ENCODE measurements around the gene KAT6B. TPM values are rescaled to one million over a fixed set of nuclear protein-coding genes. Genes with fewer than 3 reads are reported as not detected.

KAT6B gene
- polyA plus RNA-seq, 3 donors from 2014 or later: 9.9 to 55.7 (median 20.2) TPM

- Mint-ChIP-seq H3K4me1 (peaks cover 54 to 92% of the 10 kb centered on the region in 2 donors), H3K27me3 (ENCODE audit: low read depth in 3 of 3) (peaks cover 0 to 3% (median 0%) of the 10 kb centered on the region in 3 donors)
These were observed 123.7 kb downstream of the KAT6B start for GRCh38 chr10:74949843-74950765.

DNA sequence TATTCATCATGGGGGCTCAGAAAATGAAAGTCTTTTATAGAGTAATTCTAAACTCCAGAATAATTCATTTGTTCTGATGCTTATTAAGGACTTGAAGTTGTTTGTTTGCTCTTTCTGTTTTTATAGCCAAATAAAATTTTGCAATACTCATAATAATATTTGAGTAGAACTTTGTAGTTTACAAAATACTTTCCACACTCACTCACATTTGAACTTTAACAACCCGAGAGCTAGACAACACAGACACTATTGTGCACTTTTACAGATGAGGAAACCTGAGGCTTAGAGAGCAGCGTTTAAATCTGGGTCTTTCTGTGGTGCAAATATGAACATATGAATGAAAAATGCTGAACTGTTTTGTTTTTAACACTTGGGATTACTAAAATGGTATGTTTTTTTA, 126.8 kb downstream of the KAT6B start:
- Mint-ChIP-seq H3K27me3 (ENCODE audit: low read depth in 3 of 3) (no peaks in the 10 kb centered on the region), H3K9me3 (no peaks in the 10 kb centered on the region), H3K36me3 (peaks cover 0 to 4% (median 0%) of the 10 kb centered on the region in 3 donors), H3K4me3 (no peak overlapping the region), H3K4me1 (peaks cover 42 to 93% of the 10 kb centered on the region in 2 donors), H3K27ac (peak overlapping the region in 2 of 6 donors; percentile 0 to 8)
- no peak for DNase-seq

More at GRCh38 chr10:74949843-74950765, 123.7 kb downstream of the KAT6B start:
- Mint-ChIP-seq H3K9me3 (no peaks in the 10 kb centered on the region), H3K36me3 (peaks cover 0 to 5% (median 0%) of the 10 kb centered on the region in 3 donors), H3K4me3 (no peak overlapping the region), H3K27ac (peak overlapping the region in 2 of 6 donors; percentile 34 to 64)
- no peak for DNase-seq

GRCh38 chr10:74955796-74956195, 129.4 kb downstream of the KAT6B start:
- Mint-ChIP-seq H3K9me3 (no peaks in the 10 kb centered on the region), H3K4me1 (peaks cover 22 to 71% of the 10 kb centered on the region in 2 donors), H3K4me3 (no peak overlapping the region), H3K27ac (no peak overlapping the region), H3K36me3 (peaks cover 0 to 4% (median 0%) of the 10 kb centered on the region in 3 donors), H3K27me3 (ENCODE audit: low read depth in 3 of 3) (no peaks in the 10 kb centered on the region)
- no peak for DNase-seq

DNA sequence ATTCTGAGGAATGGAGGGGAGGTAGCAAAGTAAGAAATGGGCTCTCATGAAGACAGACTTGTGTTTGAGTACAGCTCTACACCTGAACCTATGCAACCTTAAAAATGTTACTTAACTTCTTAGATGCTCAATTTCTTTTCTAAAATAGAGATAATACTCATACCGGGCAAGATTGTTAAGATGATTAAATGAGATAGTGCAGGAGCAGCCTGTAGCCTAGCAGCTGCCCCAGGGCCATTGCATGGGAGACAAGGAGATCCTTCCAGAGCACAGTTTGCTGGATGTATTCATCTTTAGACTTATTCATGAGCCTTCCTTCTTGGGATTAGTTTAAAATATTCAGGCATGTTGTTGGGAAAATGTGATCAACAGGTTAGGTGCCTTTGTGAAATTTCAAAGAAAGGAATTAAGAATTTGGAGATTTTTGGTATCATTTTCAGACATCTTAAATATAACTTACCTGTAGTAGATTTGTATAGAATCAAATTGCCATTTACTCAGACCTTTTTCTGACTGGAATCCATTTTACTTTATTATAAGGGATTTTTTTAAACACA, 130.2 kb downstream of the KAT6B start:
- Mint-ChIP-seq H3K36me3 (peaks cover 3 to 8% (median 4%) of the 10 kb centered on the region in 3 donors), H3K27ac (no peak overlapping the region), H3K4me3 (no peak overlapping the region), H3K9me3 (no peaks in the 10 kb centered on the region), H3K27me3 (ENCODE audit: low read depth in 3 of 3) (no peaks in the 10 kb centered on the region), H3K4me1 (peaks cover 17 to 73% of the 10 kb centered on the region in 2 donors)
- no peak for DNase-seq

DNA sequence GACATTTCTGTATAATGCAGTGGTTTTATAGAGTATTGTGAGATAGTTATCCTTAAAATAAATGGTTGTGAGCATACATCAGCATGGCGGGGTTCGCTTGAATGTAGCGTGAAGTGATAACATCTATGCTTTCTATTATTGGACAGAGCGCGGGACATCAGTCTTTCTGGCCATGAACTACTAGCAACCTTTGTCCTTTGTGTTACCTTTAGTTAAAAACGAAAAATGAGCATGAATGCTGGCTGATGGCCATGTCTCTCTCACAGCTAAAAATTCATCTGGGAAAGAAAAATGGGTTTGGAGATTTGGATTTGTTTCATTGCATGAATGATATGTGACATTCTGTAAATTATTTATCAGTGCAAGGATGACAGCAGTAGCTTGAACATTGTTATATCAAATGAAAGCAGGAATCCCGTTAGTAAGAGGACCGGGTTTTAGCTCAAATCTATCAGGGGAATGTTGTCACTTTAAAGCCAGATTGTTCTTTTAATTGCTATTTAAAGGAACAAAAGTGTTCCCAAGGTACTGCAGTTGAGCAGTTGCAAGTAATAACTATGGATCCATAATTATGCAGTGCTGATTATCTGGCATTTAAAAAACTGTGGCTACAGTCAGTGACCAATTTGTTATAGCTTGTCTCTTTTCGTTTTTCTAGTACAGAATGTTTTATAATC, 131.0 kb downstream of the KAT6B start:
- H3K4me3 Mint-ChIP-seq: no peak overlapping the region
- peaks cover 17 to 72% of the 10 kb centered on the region in 2 donors for H3K4me1 Mint-ChIP-seq
- no peaks in the 10 kb centered on the region for H3K9me3 Mint-ChIP-seq
- DNase-seq: no peak
- H3K27me3 Mint-ChIP-seq (ENCODE audit: low read depth in 3 of 3): no peaks in the 10 kb centered on the region
- peak overlapping the region in 2 of 6 donors; percentile 18 to 22 for H3K27ac Mint-ChIP-seq
- peaks cover 3 to 4% (median 4%) of the 10 kb centered on the region in 3 donors for H3K36me3 Mint-ChIP-seq

- Mint-ChIP-seq H3K27ac (no peak overlapping the region), H3K4me1 (peaks cover 18 to 68% of the 10 kb centered on the region in 2 donors), H3K9me3 (no peaks in the 10 kb centered on the region), H3K4me3 (no peak overlapping the region), H3K36me3 (peaks cover 3 to 4% (median 4%) of the 10 kb centered on the region in 3 donors), H3K27me3 (ENCODE audit: low read depth in 3 of 3) (no peaks in the 10 kb centered on the region)
- no peak for DNase-seq
These were observed 131.9 kb downstream of the KAT6B start for GRCh38 chr10:74958316-74958715.

GRCh38 chr10:74960670-74961069, 134.3 kb downstream of the KAT6B start:
- Mint-ChIP-seq H3K4me3 (no peak overlapping the region), H3K9me3 (no peaks in the 10 kb centered on the region), H3K4me1 (peaks cover 13 to 61% of the 10 kb centered on the region in 2 donors), H3K36me3 (peaks cover 3 to 4% (median 4%) of the 10 kb centered on the region in 3 donors), H3K27me3 (ENCODE audit: low read depth in 3 of 3) (no peaks in the 10 kb centered on the region), H3K27ac (no peak overlapping the region)
- DNase-seq: no peak

DNA sequence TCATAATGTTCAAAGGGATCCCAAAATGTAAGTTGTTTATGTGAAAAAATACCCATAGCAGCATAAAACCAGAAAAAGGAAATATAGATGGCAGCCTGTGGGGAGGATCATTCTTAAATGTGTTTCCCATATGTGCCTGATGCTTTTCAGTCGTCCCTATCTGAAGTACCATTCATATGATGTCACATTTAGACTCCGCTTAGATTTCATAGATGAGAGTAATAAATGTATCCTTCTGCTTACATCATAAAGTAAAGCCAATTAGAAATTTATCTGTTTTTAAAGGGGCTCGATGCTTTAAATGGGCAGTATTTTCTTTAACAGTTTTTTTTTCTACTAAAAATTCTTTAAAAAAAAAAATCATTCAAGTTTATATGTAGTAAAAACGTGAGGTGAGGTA, 136.1 kb downstream of the KAT6B start:
- no peaks in the 10 kb centered on the region for H3K9me3 Mint-ChIP-seq
- DNase-seq: no peak
- no peak overlapping the region for H3K4me3 Mint-ChIP-seq
- peaks cover 19 to 57% of the 10 kb centered on the region in 2 donors for H3K4me1 Mint-ChIP-seq
- no peaks in the 10 kb centered on the region for H3K27me3 Mint-ChIP-seq (ENCODE audit: low read depth in 3 of 3)
- peaks cover 3 to 9% (median 4%) of the 10 kb centered on the region in 3 donors for H3K36me3 Mint-ChIP-seq
- H3K27ac Mint-ChIP-seq: no peak overlapping the region

GRCh38 chr10:74963549-74963948, 137.1 kb downstream of the KAT6B start:
- H3K27ac Mint-ChIP-seq: peak overlapping the region in 2 of 6 donors; percentile 45 to 63
- no peaks in the 10 kb centered on the region for H3K27me3 Mint-ChIP-seq (ENCODE audit: low read depth in 3 of 3)
- peaks cover 3 to 9% (median 4%) of the 10 kb centered on the region in 3 donors for H3K36me3 Mint-ChIP-seq
- no peak overlapping the region for H3K4me3 Mint-ChIP-seq
- no peaks in the 10 kb centered on the region for H3K9me3 Mint-ChIP-seq
- DNase-seq: no peak
- peaks cover 29 to 57% of the 10 kb centered on the region in 2 donors for H3K4me1 Mint-ChIP-seq

- Mint-ChIP-seq H3K4me1 (peaks cover 37 to 60% of the 10 kb centered on the region in 2 donors), H3K27ac (peak overlapping the region; percentile 86 to 94 (median 90)), H3K4me3 (peak overlapping the region; percentile 71 to 90 (median 82)), H3K9me3 (no peaks in the 10 kb centered on the region), H3K36me3 (peaks cover 0 to 11% (median 5%) of the 10 kb centered on the region in 3 donors), H3K27me3 (ENCODE audit: low read depth in 3 of 3) (peaks cover 0 to 2% (median 0%) of the 10 kb centered on the region in 3 donors)
- peak in 2 of 3 donors; percentile 17 to 28 for DNase-seq
These were observed 141.7 kb downstream of the KAT6B start for GRCh38 chr10:74967911-74968666.

- Mint-ChIP-seq H3K4me1 (peaks cover 34 to 54% of the 10 kb centered on the region in 2 donors), H3K36me3 (peaks cover 0 to 14% (median 5%) of the 10 kb centered on the region in 3 donors), H3K27ac (peak overlapping the region; percentile 86 to 94 (median 90)), H3K27me3 (ENCODE audit: low read depth in 3 of 3) (peaks cover 0 to 2% (median 0%) of the 10 kb centered on the region in 3 donors), H3K9me3 (no peaks in the 10 kb centered on the region), H3K4me3 (peak overlapping the region; percentile 71 to 90 (median 82))
- no peak for DNase-seq
These were observed 142.3 kb downstream of the KAT6B start for GRCh38 chr10:74968667-74969061.

DNA sequence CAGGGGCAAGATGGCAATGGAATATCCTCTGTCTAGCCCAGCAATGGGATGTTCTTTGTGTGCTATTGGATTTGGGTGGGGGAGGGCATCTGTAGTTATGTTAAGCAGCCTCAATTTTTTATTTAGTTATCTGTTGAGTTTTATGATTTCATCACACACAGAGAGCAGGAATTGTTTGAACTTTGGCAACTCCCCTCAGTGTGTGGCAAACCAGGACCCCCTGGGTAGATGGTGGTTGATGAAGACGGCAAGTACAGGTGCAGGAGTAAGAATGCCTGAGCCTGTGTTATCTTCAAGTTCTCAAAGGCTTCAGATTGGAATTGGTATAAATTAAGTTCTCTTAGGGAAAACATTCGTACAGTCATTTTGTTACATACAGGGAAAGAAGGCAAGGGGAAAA, 142.7 kb downstream of the KAT6B start:
- peaks cover 34 to 55% of the 10 kb centered on the region in 2 donors for H3K4me1 Mint-ChIP-seq
- H3K36me3 Mint-ChIP-seq: peaks cover 0 to 14% (median 7%) of the 10 kb centered on the region in 3 donors
- H3K27ac Mint-ChIP-seq: peak overlapping the region; percentile 86 to 94 (median 90)
- peaks cover 0 to 2% (median 0%) of the 10 kb centered on the region in 3 donors for H3K27me3 Mint-ChIP-seq (ENCODE audit: low read depth in 3 of 3)
- H3K9me3 Mint-ChIP-seq: no peaks in the 10 kb centered on the region
- peak overlapping the region; percentile 71 to 90 (median 82) for H3K4me3 Mint-ChIP-seq
- DNase-seq: no peak

DNA sequence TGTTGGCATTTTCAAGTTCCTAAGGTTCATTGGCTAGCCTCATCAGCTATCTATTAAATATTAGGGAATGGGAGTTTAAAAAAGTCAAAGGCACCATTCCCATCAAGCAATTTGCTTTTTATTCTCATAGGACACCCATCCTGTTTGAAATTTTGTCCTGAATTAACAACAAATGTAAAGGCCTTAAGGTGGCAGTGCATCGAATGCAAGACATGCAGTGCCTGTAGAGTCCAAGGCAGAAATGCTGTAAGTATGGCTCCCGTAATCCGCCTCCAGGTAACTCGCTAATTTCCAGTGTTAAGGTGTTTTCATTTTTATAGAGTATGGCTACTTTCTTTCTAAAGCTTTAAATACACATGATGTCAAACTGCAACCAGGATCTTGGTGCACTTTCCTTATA, 143.1 kb downstream of the KAT6B start:
- peak overlapping the region in 3 of 5 donors; percentile 22 to 90 (median 79) for H3K4me3 Mint-ChIP-seq

More for the DNA sequence above, 143.1 kb downstream of the KAT6B start:
- peaks cover 0 to 14% (median 11%) of the 10 kb centered on the region in 3 donors for H3K36me3 Mint-ChIP-seq
- peaks cover 0 to 2% (median 0%) of the 10 kb centered on the region in 3 donors for H3K27me3 Mint-ChIP-seq (ENCODE audit: low read depth in 3 of 3)
- no peaks in the 10 kb centered on the region for H3K9me3 Mint-ChIP-seq
- no peak for DNase-seq
- peak overlapping the region; percentile 86 to 94 (median 90) for H3K27ac Mint-ChIP-seq
- H3K4me1 Mint-ChIP-seq: peaks cover 37 to 55% of the 10 kb centered on the region in 2 donors

Data from immature natural killer cell (primary cell).